CD4-positive, alpha-beta T cell treated with Interleukin-17A for 4 hours (primary cell): ENCODE measurements around the gene BEST2.
A peak's percentile ranks its signal among the peaks of the same experiment; 100 is the strongest.

Experiments used
- DNase-seq: peaks from one replicate; pipeline ENCODE4 v3.0.0-alpha.2; 2020; ENCODE audit warnings: mixed read lengths

Gene BEST2

DNA sequence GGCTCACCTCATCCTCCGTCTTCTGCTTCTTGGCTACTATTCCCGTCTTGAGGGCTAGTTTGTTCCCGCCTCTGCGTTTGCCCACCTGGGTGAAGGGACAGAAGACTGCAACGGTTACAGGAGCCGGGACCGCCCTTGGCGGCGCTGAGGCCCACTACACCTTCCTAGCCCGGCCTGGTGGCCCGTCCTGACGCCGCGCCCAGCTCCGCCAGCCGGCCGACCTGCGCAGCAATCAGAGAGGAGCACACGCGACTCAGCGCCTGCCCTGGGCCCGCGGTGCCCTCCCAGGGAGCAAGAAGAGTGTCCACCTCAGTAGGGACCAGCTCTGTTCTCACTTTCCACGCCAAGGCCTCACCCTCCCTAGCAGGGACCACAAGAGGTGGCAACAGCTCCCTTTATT, 20.3 kb upstream of the BEST2 start:
- no peak for DNase-seq

DNA sequence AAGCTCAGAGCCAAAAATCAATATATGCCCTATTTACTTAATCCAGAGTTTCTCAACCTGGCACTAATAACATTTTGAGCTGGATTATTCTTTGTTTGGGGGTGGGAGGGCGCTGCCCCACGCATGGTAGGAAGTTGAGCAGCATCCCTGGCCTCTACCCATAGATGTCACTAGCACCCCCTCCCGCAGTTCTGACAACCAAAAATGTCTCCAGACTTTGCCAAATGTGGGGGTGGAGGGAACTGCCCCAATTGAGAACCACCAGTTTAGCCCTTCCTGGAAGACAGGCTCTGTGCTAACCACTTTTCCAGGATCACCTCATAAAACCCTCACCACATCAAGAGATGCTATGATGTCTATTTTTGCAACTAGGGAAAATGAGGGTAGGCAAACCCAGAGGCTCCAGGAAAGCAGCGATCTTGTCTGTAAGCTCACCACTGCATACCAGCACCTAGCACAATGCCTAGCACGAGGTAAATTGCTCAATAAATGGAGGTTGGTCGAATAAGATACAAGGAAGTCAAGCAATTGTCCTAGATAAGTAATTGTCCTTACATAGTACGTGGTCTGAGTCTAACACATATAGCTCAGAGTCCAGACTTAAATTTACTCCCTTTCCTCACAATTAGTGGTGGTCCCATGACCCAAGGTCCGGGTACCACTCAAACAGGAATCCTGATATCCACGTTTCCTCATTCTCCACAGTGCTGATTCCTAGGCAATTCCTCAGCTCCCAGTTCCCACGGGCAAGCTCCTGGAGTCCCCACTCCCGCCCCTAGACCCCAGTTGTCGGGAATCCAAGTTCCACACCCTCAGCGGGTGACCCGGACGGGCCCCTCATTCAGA, 18.0 kb upstream of the BEST2 start:
- peak; percentile 55 for DNase-seq

DNA sequence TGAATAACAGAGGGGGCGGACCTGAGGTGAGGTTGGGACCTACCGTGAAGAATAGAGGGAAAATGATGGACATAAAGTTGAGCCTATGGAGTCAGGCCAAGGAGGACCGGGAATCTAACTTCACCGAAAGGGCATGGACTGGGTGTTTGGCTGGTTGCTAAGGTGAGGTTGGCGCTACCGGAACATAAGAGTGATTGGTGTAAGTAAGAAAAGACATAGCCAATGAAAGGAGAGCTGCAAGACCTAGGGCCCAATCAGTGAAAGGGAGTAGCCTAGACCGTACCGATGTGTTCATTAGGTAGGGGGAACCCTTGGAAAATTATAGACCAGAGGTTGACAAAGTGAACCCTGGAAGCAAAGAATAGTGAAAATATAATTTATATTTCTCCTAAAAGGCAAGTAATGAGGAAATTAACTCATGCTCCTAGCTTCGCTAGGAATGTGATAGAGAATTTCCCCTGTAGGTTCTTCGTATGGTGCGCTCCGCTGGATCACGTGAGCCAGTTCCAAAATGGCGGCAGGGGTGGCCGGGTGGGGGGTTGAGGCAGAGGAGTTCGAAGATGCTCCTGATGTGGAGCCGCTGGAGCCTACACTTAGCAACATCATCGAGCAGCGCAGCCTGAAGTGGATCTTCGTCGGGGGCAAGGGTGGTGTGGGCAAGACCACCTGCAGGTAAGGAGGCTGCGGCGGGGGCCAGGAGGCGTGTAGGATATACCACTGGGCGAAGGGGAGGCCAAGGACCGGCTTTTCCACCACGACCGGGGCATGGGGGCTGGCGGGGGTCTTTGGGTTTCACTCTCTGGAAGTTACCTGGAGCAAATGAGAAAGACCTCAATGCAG, 14.4 kb upstream of the BEST2 start, which contains the start of gene GET3:
Gene GET3, plus strand, starts transcription at position 503 of the 840 bp plus-strand sequence. Its CDS starts 9 bp downstream, at position 512.
- peak; percentile 79 for DNase-seq

DNA sequence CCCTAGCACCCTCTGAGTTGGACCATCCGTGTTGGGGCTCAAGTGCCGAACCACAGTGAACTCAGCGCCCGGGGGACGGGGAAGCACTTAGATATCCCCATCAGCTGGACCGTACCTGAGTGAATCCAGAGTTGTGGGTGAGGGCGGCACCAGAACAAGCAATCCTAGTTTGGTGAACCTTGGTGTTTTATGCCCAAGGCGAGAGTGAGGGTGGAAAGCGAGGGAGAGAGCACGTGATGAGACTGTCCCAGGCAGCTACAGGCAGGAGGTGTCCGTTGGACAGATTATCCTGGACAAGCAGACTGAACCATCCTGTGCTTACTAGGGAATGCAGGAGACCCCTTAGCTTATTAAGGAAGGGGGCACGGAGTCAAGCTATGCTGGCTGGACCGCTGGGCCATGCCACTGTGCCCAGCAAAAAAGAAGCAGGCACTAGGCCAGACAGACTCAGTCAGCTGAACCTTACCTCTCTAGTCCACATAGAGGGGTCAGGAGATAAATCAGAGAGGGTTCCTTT, 13.7 kb upstream of the BEST2 start:
- no peak for DNase-seq

DNA sequence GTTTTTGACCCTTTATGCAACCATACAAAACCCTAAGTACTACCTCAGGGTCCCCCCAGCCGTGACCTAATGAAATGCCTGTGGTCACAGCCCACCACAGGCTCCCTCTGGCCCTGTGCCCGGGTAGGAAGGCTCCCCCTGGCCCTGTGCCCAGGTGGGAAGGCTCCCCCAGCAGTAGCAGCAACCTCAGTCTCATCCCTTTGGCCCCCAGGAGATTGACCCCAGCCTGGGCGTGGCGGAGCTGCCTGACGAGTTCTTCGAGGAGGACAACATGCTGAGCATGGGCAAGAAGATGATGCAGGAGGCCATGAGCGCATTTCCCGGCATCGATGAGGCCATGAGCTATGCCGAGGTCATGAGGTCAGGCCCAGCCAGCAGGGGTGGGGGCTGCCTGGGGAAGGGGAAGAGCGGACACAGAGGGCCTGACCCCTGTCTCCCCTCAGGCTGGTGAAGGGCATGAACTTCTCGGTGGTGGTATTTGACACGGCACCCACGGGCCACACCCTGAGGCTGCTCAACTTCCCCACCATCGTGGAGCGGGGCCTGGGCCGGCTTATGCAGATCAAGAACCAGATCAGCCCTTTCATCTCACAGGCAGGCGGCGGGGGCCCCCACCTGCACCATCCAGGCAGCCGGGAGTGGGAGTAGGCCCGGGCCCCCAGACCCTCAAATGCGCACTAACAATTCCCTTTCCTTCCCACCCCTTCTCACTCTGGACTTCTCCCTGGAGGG, 6.3 kb upstream of the BEST2 start:
- DNase-seq, result no peak

DNA sequence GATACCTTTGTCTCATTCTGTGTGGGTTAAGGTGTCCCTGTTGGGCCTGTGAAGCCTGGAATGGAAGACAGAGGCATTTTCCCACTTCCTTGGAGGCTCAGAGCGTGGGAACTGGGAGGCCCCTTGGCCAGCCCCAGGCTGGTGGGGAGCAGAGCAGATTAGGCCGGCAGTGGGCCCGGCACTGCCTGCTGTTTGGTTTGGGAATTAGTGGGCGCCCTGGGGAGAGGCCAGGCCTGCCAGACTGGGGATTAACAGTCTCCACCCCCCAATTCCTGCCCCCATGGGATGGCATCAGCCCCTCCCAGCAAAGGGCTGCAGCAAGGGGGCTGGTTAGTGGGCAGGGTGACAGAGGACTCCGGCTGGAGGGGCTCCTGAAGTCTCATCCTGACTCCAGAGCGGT, 3.1 kb upstream of the BEST2 start:
- DNase-seq, result no peak

DNA sequence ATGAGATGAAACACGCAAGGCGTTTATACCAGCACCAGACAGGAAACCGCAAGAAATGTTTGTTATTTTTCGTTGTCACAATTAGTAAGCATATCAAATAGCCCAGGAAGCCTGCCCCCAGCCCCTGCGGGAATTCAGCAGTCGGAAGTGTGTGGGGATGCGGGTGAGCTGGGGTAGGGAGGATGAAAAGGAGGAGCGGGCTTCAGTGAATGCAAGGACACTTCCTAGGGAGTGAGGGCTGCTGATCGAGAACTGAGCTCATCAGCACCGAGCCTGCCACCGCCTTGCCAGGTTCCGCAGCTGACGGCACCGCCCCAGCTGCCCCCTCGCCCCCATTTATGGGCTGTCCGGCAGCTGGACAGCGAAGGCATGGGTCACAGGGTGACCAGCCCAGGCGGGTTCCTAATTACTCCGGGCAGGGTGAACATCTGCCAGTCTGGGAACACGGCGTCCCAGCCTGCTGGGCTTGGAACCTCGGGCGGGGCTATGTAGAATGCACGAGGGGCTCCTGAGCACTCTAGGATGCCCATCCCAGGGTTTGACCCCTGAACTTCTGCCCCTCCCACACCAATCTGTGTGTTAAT, 1.6 kb upstream of the BEST2 start:
- no peak for DNase-seq

DNA sequence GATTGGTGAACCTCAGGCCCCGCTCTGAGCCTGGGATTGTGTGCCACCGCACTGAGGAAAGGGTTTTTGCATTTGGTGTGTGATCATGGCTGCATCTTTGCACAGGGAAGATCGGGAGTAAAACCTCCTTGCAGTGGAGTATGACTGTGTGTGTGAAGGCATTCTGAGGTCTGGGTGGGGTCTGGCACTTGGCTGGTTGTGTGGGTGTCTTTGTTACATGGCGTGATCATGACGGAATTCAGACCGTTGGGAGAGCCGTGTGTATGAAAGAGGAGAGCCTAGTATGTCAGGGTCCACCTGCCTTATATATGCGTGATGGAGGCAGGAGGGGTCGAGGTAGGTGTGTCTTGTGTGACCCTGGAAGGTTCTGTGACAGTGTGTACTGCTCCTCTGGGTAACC, 740 bp upstream of the BEST2 start:
- DNase-seq, result no peak

DNA sequence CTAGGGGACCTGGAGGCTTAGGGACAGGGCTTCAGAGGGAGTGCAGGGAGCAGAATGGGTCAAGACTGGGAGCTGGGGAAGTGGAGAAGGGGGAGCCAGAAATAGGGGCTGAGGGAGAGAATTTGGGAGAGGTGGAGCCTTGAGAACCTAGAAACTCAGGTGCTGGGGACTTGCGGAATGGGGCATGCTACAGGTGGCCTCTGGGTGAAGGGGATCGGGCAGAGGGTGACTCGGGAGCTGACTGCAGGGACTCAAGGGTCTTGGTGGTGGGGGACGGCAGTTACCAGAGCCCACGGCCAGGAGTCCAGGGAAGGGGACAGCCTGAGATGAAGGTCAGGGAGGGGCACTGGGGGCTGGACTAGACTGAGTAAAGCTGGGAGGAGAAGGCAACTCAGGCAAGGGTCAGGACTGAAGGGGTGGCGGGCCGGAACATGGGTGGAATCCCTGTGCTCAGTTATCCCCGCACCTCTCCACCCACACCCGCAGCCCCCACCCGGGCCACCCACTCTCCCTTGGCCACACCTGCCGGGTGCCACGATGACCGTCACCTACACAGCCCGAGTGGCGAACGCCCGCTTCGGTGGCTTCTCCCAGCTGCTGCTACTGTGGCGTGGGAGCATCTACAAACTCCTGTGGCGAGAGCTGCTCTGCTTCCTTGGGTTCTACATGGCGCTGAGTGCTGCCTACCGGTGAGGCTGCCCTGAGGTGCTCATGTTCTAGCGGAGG, 628 bp downstream of the BEST2 start:
- no peak for DNase-seq

DNA sequence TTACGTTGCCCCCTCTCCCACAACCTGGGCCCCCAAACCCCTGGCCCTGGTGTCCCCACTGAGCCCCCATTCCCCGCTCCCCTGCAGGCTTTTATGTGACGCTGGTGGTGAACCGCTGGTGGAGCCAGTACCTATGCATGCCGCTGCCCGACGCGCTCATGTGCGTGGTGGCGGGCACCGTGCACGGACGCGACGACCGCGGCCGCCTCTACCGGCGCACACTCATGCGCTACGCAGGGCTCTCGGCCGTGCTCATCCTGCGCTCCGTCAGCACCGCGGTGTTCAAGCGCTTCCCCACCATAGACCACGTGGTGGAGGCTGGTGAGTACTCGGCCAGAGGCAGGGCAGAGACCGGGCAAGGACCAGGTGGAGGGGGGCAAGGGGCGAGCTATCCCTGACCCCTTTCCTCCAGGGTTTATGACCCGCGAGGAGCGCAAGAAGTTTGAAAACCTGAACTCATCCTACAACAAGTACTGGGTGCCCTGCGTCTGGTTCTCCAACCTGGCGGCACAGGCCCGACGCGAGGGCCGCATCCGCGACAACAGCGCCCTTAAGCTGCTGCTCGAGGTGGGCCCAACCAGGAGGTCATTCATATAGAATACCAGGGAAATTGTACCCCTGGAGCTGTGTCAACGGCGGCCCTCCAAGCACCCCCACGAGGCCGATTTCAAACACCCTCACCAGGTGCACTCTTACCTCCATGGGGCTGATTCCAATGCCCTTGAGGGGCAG, 3.0 kb downstream of the BEST2 start:
- no peak for DNase-seq

DNA sequence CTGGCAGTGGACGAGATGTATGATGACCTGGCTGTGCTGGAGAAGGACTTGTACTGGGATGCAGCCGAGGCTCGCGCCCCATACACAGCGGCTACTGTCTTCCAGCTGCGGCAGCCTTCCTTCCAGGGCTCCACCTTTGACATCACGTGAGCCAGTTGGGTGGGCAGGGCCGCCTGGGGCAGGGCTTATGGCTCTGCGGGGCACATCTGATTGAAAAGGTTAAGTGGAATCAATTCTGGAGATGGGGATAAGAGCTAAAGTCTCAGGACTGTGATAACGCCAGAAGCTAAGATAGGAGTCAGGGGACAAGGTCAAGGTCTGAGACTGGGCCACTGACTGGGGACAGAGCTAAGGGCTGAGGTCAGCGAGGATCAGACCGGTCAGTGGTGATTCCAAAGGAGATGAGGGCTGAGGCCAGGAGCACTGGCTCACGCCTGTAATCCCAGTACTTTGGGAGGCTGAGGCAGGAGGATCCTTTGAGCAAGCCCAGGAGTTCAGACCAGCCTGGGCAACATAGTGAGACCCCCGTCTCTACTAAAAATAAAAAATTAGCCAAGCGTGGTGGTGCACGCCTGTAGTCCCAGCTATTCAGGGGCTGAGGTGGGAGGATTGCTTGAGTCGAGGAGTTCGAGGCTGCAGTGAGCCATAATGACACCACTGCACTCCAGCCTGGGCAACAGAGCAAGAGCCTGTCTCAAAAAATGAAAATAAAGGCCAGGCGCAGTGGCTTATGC, 4.7 kb downstream of the BEST2 start:
- DNase-seq, result no peak

DNA sequence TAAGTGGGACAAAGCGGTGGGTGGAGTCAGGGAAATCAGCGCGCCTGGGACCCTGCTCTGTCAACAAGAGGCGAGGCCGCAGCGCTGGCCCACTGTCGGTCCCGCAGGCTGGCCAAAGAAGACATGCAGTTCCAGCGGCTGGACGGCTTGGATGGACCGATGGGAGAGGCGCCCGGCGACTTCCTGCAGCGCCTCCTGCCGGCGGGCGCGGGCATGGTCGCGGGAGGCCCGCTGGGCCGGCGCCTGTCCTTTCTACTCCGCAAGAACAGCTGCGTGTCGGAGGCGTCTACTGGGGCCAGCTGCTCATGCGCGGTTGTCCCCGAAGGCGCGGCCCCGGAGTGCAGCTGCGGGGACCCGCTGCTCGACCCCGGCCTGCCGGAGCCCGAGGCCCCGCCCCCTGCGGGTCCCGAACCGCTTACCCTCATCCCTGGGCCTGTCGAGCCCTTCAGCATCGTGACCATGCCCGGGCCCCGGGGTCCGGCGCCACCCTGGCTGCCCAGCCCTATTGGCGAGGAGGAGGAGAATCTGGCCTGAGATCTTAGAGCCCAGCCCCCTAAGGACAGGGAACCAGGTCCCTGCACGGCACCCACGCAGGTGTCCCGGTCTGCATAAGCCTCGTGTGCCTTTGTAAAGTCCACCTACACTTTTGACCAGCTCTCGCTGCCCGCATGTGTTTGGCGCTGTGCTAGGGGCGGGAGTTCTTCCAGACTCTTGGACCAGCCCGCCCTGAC, 6.1 kb downstream of the BEST2 start:
- peak; percentile 71 for DNase-seq

DNA sequence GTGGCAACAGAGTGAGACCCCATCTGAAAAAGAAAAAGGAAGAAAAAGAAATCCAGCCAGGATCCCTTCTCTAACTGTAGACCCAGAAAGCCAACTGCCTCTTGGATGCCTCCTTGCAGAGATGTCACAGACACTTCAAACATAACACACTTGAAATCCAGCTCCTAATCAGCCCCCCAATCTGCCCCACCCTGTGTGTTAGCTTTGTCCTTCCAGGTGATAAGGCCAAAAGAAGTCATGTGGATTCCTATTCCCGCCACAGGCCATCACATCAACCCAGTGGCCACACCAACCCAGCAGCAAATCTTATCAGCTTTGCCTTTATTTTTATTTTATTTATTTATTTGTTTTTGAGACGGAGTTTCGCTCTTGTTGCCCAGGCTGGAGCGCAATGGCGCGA, 8.1 kb downstream of the BEST2 start:
- DNase-seq, result no peak

DNA sequence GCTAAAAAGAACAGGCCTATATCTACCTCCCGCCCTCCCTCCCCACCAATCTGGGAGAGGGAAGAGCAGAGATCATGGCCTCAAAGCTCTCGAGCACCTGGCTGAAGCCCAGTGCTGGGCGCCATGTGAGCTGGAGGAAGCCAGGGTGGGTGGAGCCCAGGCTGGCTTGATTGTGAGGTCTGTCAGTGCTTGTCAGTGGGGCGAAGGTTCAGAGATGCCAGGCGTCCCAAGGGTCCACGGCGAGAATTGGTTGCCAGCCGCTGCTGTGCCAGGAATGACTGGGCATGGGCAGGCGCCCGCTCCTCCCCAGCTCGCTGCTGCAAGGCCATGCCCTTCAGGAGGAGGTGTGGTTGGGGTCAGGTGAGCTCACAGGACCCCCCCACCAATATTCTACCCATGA, 11.5 kb downstream of the BEST2 start:
- no peak for DNase-seq

DNA sequence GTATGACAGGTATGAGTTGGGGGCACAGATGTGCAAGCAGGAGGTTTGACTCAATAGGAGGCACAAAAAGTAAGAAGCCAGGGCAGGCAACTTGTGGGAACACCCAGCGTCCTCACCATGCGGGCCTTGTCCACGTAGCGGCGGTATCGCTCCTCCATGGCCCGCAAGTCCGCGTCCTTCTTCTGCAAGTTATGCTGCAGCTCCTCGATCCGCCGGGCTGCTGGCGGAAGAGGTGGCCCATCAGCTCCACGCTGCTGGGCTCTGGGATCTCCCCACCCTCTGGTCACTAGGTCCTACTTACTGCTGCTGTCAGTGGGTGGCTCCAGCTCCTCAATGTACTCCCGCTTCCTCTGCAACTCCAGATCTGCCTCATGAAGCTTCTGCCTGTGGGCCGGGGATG, 13.1 kb downstream of the BEST2 start:
- no peak for DNase-seq

DNA sequence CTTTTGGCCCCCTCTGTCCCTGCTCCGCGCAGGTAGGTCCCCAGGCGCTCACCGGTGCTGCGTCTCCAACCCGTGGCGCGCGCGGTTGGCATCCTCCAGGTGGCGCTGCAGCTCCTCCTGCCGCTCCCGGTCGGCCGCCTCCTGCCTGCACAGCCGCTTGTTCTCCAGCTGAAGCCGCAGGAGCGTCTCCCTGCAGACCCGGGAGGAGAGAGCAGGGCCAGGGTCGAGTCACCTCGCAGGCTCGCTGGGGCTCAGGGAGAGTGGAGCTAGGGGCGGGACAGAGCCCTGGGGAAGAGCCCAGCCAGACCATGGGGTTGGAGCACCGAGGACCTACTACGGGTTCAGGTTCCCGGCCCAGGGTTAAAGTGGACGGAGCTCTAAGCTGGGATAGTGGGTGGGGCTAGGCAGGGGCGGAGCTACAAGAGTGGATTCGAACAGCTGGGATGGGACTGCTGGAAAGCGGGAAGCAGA, 14.5 kb downstream of the BEST2 start:
- peak; percentile 81 for DNase-seq

DNA sequence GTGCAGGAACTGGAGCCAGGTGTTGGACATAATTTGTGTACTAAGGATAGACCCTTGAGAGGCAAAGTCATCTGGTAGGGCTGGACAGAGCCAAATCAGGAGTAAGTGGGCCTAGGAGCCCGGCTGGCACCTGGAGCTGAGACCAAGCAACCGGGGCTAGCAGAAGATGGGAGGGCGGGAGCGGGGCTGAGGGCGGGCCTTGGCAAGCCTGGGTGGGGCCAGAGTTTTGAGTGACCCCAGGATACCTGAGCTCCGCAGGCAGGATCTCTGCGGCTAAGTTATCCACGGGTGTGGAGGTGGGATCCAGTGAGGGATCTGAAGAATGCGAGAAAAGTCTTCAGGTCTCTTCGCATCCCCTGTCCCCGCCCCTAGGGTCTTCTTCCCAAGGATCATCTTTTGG, 15.6 kb downstream of the BEST2 start:
- no peak for DNase-seq

DNA sequence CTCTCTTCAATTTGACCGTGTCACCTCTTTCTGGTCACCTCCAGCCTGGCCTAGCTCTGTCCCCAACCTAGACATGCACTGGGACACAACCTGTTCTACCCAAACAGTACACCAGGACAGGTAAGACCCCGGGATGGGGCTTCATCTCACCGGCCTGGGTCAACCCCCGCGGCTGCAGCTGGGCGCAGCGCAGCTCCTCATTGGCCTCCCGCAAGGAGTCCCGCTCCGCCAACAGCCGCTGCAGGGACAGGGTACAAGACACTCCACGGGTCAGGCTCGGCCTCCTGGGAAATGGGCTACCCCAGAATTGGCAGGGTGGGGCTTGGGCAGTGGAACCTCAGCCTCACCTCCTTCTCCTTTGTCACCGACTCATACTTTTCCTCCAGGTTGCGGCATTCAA, 16.1 kb downstream of the BEST2 start:
- no peak for DNase-seq

DNA sequence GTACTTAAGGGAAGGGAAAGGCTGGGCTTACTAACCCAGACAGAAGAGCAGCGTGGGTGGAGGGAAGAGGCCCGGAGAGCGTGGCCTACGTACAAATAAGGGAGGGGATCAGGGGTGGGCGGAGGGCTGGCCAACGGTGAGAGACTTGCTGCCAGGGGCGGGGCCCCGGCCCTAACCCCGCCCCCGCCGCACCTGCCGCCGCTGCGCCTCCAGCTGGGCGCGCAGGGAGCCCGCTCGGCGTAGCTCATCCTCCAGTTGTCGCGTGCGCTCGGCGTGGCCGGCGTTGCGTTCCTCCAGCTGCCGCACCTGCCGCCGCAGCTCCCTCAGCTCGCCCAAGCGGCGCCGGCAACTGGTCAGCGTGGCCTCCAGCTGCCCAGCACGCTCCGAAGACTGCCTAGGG, 18.1 kb downstream of the BEST2 start:
- peak; percentile 75 for DNase-seq

DNA sequence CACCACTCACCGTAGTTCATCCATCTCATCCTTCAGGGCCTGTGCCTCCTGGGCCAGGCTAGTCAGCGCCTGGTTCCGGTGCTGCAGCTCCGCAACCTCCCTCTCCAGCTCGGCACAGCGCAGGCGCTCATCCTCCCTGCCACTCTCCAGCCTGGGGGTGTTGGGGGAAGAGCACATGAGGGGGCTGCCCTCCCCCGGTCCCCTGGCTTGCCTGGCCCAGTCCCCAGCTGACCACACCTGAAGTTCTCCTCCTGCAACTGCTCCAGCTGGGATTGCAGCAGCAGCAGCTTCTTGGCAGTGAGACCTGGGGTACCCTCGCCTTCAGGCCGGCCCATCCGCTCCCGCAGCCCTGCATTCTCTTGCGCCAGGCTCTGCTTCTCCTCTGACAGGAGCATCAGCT, 19.3 kb downstream of the BEST2 start:
- DNase-seq, result no peak
